ENCODE data around the gene DNAJC1. TPM values are rescaled to one million over a fixed set of nuclear protein-coding genes. Genes with fewer than 3 reads are reported as not detected.

DNAJC1 gene
- polyA plus RNA-seq, 1 donor (not counting 4 experiments of a cell fraction or from before 2014, with no cell fraction given) = 24.8 TPM

DNA sequence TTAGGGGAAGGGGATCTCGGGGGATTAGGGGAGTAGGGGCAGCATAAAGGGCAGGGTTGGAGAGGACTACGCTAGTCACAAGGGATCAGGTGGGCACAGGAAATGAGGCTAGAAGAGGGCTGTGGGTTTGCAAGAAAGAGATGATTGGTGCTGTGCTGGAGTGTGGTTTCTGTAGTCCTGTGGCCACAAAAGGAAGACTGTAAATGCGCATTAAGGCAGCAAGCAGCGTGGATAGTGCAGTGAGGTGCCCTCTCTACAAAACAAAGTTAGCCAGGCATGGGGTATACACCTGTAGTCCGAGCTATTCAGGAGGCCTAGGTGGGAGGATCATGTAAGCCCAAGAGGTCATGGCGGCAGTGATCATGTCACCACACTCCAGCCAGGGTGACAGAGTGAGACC lies 257.4 kb downstream of the DNAJC1 start:
- Histone ChIP-seq H3K9ac (ENCODE audit: control insufficient read depth, extremely low read depth, insufficient read depth, low read length) (no peak overlapping the region), H3K27ac (ENCODE audit: control insufficient read depth, insufficient read depth, low read length) (no peak overlapping the region), H3K27me3 (ENCODE audit: control insufficient read depth, extremely low read depth, insufficient read depth, low read length) (no peaks in the 10 kb centered on the region), H3K4me2 (ENCODE audit: control insufficient read depth, extremely low read depth, insufficient read depth, low read depth, low read length) (no peak overlapping the region), H3K9me3 (ENCODE audit: control insufficient read depth, low read depth, low read length) (no peaks in the 10 kb centered on the region), H3K79me2 (ENCODE audit: control insufficient read depth, insufficient read depth, low read length) (no peaks in the 10 kb centered on the region), H2AFZ (ENCODE audit: control insufficient read depth, low read length) (no peak overlapping the region), H3K4me3 (ENCODE audit: control insufficient read depth in 2 of 3, extremely low read depth in 1 of 3, insufficient read depth in 2 of 3, low read depth in 1 of 3, low read length in 3 of 3) (no peak overlapping the region), H3K9me1 (ENCODE audit: control insufficient read depth, extremely low read depth, insufficient read depth, low read length) (no peaks in the 10 kb centered on the region), H3K36me3 (ENCODE audit: control insufficient read depth in 2 of 2, extremely low read depth in 1 of 2, insufficient read depth in 2 of 2, low read length in 2 of 2) (peaks cover 9 to 15% of the 10 kb centered on the region in 2 experiments), H3K4me1 (ENCODE audit: control insufficient read depth, extremely low read depth, insufficient read depth, low read length) (peaks cover 14% of the 10 kb centered on the region), H4K20me1 (ENCODE audit: control insufficient read depth, extremely low read depth, insufficient read depth, low read length) (no peaks in the 10 kb centered on the region)
- dilution Hi-C loops (cut with MboI; ENCODE audit: extremely low pct_ligation_motif_present, low sequenced_read_pairs) = no loop called here
- no peak for FAIRE-seq
- TF ChIP-seq EZH2 (IDR thresholded peaks at IDR 0.05; ENCODE audit: low read length) = no peak
- TF ChIP-seq, protein P1, sequence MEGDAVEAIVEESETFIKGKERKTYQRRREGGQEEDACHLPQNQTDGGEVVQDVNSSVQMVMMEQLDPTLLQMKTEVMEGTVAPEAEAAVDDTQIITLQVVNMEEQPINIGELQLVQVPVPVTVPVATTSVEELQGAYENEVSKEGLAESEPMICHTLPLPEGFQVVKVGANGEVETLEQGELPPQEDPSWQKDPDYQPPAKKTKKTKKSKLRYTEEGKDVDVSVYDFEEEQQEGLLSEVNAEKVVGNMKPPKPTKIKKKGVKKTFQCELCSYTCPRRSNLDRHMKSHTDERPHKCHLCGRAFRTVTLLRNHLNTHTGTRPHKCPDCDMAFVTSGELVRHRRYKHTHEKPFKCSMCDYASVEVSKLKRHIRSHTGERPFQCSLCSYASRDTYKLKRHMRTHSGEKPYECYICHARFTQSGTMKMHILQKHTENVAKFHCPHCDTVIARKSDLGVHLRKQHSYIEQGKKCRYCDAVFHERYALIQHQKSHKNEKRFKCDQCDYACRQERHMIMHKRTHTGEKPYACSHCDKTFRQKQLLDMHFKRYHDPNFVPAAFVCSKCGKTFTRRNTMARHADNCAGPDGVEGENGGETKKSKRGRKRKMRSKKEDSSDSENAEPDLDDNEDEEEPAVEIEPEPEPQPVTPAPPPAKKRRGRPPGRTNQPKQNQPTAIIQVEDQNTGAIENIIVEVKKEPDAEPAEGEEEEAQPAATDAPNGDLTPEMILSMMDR (optimal IDR thresholded peaks at IDR 0.05 in 1 of 3, IDR thresholded peaks at IDR 0.05 in 1 of 3, conservative IDR thresholded peaks at IDR 0.05 in 1 of 3; ENCODE audit: extremely low read depth in 1 of 3, insufficient read depth in 2 of 3, low read length in 3 of 3) = no peak
- DNase-seq (ENCODE audit: low read depth, low spot score) = no peak

DNA sequence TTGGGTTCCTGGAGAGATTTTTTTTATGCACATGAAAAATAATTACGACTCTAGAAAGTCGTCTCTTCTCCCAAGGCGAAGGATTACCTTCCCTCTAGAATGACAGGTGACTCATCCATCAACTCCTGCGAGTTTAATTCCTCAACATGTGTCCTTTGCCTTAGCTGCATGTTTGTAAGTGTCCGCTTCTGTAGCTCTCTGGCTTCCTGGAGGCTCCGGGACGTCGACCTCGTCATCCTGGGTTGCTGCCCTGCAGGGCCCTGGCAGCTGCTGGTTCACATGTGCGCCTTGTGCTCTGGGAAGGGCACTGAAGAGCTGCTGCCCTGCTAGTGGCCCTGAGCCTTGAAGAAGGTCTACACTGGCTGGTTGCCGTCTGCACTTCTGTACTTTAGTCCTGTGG lies 259.3 kb downstream of the DNAJC1 start:
- Histone ChIP-seq H3K4me2 (ENCODE audit: control insufficient read depth, extremely low read depth, insufficient read depth, low read depth, low read length) (no peak overlapping the region), H3K9me1 (ENCODE audit: control insufficient read depth, extremely low read depth, insufficient read depth, low read length) (no peaks in the 10 kb centered on the region), H3K36me3 (ENCODE audit: control insufficient read depth in 2 of 2, extremely low read depth in 1 of 2, insufficient read depth in 2 of 2, low read length in 2 of 2) (peaks cover 15 to 17% of the 10 kb centered on the region in 2 experiments), H3K9ac (ENCODE audit: control insufficient read depth, extremely low read depth, insufficient read depth, low read length) (no peak overlapping the region), H4K20me1 (ENCODE audit: control insufficient read depth, extremely low read depth, insufficient read depth, low read length) (no peaks in the 10 kb centered on the region), H3K27ac (ENCODE audit: control insufficient read depth, insufficient read depth, low read length) (no peak overlapping the region), H3K79me2 (ENCODE audit: control insufficient read depth, insufficient read depth, low read length) (no peaks in the 10 kb centered on the region), H3K27me3 (ENCODE audit: control insufficient read depth, extremely low read depth, insufficient read depth, low read length) (no peaks in the 10 kb centered on the region), H3K4me3 (ENCODE audit: control insufficient read depth in 2 of 3, extremely low read depth in 1 of 3, insufficient read depth in 2 of 3, low read depth in 1 of 3, low read length in 3 of 3) (no peak overlapping the region), H2AFZ (ENCODE audit: control insufficient read depth, low read length) (no peak overlapping the region), H3K9me3 (ENCODE audit: control insufficient read depth, low read depth, low read length) (no peaks in the 10 kb centered on the region), H3K4me1 (ENCODE audit: control insufficient read depth, extremely low read depth, insufficient read depth, low read length) (peaks cover 3% of the 10 kb centered on the region)
- no peak for TF ChIP-seq EZH2 (IDR thresholded peaks at IDR 0.05; ENCODE audit: low read length)
- TF ChIP-seq, protein P1 (optimal IDR thresholded peaks at IDR 0.05 in 1 of 3, IDR thresholded peaks at IDR 0.05 in 1 of 3, conservative IDR thresholded peaks at IDR 0.05 in 1 of 3; ENCODE audit: extremely low read depth in 1 of 3, insufficient read depth in 2 of 3, low read length in 3 of 3) = no peak
- FAIRE-seq = no peak
- DNase-seq (ENCODE audit: low read depth, low spot score) = no peak
- dilution Hi-C loops (cut with MboI; ENCODE audit: extremely low pct_ligation_motif_present, low sequenced_read_pairs) = no loop called here
